Mammary epithelial cell (primary cell): ENCODE results near the gene CHRNB2.

Experiments
- CTCF ChIP-seq, 2 donors: IDR thresholded peaks in 1 of 2; conservative IDR thresholded peaks in 1 of 2; 2 replicates each; pipeline ENCODE4 v1.5.1; 2011 to 2012; ENCODE audit warnings: inconsistent platforms in 2 of 2, low read length in 2 of 2, mild to moderate bottlenecking in 2 of 2, control low read depth in 1 of 2, low read depth in 1 of 2; ENCODE audit not compliant: insufficient read depth in 1 of 2; ENCODE audit errors: extremely low read depth in 1 of 2
- EZH2 ChIP-seq: IDR thresholded peaks from 2 replicates; pipeline ENCODE4 v1.6.1; 2012; ENCODE audit warnings: low read length, inconsistent platforms, borderline replicate concordance

- TF ChIP-seq EZH2 (no peak), CTCF (conservative IDR thresholded peaks at IDR 0.05 in 1 of 2, IDR thresholded peaks at IDR 0.05 in 1 of 2; ENCODE audit: extremely low read depth in 1 of 2, insufficient read depth in 1 of 2, low read depth in 1 of 2, low read length in 2 of 2) (peak; percentile 93 to 95)
Measured at GRCh38 chr1:154559466-154560044, 8.0 kb upstream of the CHRNB2 start.
